NCI-H2081 (cell line): ENCODE measurements around the gene HOXD3.

Experiments
- DNase-seq, 2 experiments: peaks; one replicate each; lab custom pipeline; 2025; lab: John Stamatoyannopoulos, UW

HOXD3 gene

GRCh38 chr2:176132205-176133171 lies 24.6 kb upstream of the HOXD3 start:
- DNase-seq, result no peak

GRCh38 chr2:176133389-176133788 lies 23.7 kb upstream of the HOXD3 start:
- DNase-seq, result no peak

- DNase-seq, result no peak
These were observed 23.1 kb upstream of the HOXD3 start for GRCh38 chr2:176134035-176134434.

- peak in 1 of 2 experiments; percentile 42 for DNase-seq
These were observed 22.1 kb upstream of the HOXD3 start for GRCh38 chr2:176135035-176135440.

- no peak for DNase-seq
These were observed 20.5 kb upstream of the HOXD3 start for GRCh38 chr2:176136374-176137251.

- no peak for DNase-seq
These were observed 19.9 kb upstream of the HOXD3 start for GRCh38 chr2:176137252-176137580.

DNA sequence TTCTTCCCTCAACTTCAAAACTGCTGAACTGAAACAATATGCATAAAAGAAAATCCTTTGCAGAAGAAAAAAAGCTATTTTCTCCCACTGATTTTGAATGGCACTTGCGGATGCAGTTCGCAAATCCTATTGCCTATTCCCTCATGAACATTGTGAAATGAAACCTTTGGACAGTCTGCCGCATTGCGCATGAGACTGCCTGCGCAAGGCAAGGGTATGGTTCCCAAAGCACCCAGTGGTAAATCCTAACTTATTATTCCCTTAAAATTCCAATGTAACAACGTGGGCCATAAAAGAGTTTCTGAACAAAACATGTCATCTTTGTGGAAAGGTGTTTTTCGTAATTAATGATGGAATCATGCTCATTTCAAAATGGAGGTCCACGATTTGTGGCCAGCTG lies 19.2 kb upstream of the HOXD3 start:
- no peak for DNase-seq

- no peak for DNase-seq
These were observed 18.6 kb upstream of the HOXD3 start for GRCh38 chr2:176138526-176138922.

DNA sequence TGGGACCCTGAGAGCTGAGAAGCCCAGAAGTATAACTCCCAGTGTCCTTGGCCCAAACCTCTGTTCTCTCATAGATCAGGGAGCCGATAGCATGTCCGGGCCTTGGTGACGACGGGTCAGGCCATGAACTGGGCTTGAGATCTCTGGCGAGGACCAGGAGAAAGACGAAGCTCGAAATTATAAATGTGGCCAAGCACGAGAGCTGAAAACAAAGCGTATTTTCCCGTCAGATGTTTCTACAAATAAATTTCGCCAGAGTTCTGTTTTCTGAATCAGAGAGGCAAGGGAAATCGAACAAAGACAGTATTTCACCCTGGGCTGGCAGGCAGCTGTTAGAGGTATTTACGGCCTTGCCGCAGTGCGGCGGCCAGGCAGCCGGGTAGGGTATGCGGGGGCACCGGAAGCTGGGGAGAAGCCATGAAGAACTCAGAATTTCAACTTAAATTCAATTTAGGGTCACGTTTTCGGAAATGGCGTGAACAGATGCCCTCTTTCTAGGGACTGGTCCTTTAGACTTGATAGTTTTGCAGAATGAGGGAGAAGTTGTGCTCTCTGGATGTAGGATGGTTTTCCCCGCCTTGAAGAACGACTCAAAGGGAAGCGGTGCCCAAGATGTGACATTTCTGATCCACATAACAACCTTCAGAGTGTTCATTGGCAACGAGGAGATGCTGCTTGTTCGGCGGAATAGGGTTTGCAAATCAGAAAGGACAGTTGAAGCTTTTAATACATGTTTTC lies 18.0 kb upstream of the HOXD3 start:
- DNase-seq, result no peak

DNA sequence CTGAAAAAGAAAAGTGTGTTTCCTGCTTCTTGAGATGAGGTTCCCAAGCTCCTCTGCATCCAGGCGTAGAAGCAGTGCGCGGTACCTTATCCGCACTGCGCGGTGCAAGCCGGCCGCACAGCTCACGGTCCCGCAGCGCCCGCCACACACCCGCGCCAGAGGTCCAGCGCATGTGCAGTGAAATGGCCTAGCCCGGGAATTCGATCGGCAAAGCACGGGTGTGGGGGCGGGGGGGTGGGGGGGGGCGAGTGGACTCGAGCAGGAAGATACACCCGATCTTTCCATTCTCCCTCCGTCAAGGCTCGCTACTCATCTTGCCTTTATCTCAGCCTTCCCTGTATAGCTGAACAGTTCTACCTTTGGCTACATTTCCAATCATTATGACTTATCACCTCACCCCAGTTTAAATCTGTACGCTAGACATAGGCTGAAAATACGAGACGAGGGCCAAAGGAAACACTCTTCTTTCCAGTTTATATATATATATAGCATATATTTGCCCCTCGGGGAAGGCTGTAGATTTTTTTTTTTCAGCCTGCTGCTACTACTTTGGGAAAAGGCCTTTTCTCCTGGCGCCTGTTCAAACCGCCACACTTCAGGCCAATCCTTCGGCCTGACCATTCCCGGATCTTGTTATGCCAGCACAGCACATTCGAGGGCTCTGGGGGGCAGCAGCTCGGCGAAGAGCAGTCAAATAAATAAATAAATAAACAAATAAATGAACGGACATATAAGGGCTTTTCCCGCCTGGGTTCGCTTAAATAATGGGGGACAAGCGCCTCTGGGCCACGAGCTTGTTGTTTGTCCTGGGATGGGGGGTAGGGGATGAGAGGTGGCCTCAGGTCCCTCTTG lies 17.2 kb upstream of the HOXD3 start:
- DNase-seq, result no peak

DNA sequence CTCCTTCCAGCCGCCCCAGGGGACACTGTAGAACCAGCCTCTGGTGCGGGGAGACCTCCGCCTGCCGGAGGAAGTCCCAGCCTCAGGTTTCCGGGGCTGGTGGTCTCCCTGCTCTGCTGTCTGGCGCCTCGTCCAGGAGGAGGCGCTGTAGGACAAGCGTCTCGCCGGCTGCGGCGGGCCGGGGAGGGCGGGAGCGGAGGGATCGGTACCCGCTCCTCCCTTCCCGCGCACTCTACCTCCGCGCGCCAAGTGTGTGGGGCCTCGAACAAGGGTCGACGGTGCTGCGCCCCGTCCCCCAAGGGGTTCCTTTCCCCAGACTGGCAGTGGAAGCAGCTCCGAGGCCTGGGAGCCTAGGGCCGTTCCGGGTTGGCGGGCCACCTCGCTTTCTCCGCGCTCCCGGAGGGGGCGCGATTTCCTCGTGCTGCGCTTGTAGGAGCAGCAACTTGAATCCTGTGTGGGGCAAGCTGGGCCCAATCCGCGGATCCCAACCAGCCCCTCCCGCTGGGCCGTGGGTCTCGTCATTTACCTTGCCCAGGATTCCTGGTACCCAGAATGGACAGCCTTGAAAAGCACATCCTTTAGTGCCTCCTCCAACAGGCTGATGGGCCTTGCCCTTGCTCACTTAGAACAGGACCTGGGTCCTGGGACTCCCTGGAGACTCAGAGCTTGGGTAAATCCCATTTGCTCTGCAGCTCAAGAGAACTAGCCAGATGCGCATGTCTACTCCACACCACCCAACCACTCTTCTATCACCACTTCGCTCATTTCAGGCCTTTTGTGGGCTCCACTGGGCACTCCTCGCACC lies 16.4 kb upstream of the HOXD3 start:
- peak; percentile 43 to 64 for DNase-seq

DNA sequence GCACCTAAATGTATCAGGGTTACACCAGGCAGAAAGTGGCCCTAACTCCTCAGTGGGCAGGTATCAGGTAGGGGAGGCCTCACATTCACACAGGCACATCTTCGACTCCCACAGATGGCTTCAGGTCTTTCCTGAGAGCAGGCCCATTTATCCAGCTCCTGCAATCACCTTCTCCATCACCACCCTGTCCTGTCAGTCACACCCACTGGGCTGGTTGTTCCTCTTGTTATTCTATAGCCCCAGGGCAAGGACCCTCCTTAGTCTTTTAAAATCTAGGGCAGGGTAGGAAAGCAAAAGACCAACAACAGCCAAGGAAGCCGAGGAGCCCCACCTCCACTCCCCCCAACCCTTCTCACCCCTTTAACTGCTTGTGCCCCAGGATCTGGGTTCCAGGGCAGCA lies 14.8 kb upstream of the HOXD3 start:
- no peak for DNase-seq

GRCh38 chr2:176145085-176145969 lies 11.8 kb upstream of the HOXD3 start:
- no peak for DNase-seq

GRCh38 chr2:176146101-176146500 lies 11.0 kb upstream of the HOXD3 start:
- no peak for DNase-seq

GRCh38 chr2:176146645-176147044 lies 10.5 kb upstream of the HOXD3 start:
- DNase-seq, result no peak

GRCh38 chr2:176147210-176147799 lies 9.8 kb upstream of the HOXD3 start:
- DNase-seq, result no peak

GRCh38 chr2:176147800-176148496 lies 9.2 kb upstream of the HOXD3 start:
- DNase-seq, result no peak

DNA sequence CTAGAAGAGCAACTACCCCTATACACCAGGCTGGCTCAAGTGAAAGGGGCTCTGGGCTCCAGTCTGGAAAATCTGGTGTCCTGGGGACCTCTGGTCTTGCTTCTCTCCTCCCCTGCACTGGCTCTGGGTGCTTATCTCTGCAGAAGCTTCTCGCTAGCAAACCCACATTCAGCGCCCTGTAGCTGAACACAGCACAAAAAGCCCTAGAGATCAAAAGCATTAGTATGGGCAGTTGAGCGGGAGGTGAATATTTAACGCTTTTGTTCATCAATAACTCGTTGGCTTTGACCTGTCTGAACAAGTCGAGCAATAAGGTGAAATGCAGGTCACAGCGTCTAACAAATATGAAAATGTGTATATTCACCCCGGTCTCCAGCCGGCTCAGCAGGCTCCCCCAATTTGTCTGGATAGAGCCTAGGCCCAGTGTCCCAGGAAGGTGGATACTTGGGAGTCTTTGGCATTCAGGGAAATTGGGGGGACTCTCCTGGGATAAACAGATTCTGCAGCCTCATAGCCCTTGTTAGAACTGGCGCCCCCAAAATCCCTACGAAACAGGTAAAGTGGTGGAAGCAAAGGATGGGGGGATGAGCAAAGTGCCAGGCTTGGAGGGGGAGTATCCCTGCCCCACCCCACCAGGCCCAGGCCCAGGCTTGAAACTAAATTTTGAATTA lies 8.2 kb upstream of the HOXD3 start:
- DNase-seq, result no peak
